ENCODE data around the gene RFX3.
"Not testable (repeated sequence)": the region's sequence is repeated elsewhere in the genome, so short reads cannot be mapped to it uniquely, and the experiment has no call there.

- not testable (repeated sequence) for TF ChIP-seq ZNF114 (tag by site-specific recombination; IDR thresholded peaks at IDR 0.05); ZNF544 (tag by site-specific recombination; IDR thresholded peaks at IDR 0.05); CTCF (tag by site-specific recombination; IDR thresholded peaks at IDR 0.05); ZNF501 (tag by site-specific recombination; IDR thresholded peaks at IDR 0.05); PBX3 (CRISPR knock-in tag; IDR thresholded peaks at IDR 0.05); ATF2 (tag by site-specific recombination; IDR thresholded peaks at IDR 0.05; ENCODE audit: low read depth); ZNF548 (tag by site-specific recombination; IDR thresholded peaks at IDR 0.05); REST (tag by site-specific recombination; IDR thresholded peaks at IDR 0.05); ZBTB20 (tag by site-specific recombination; IDR thresholded peaks at IDR 0.05)
Observed at GRCh38 chr9:3304388-3304787, 221.4 kb downstream of the RFX3 start.
